Stimulated activated CD8-positive, alpha-beta memory T cell treated with anti-CD3 and anti-CD28 coated beads, Interleukin-7, amount 100 ng/mL, for 1 hour (primary cell): ENCODE measurements around the gene CENPQ.

Experiments used
- DNase-seq, 2 donors: peaks; one replicate each; pipeline ENCODE4 v3.0.0-alpha.2; 2020; ENCODE audit warnings: low read depth in 2 of 2

The CENPQ gene

GRCh38 chr6:49504666-49505065 lies 41.5 kb downstream of the CENPQ start:
- DNase-seq: no peak

- DNase-seq: no peak
Measured at GRCh38 chr6:49506569-49507111, 43.5 kb downstream of the CENPQ start.

DNA sequence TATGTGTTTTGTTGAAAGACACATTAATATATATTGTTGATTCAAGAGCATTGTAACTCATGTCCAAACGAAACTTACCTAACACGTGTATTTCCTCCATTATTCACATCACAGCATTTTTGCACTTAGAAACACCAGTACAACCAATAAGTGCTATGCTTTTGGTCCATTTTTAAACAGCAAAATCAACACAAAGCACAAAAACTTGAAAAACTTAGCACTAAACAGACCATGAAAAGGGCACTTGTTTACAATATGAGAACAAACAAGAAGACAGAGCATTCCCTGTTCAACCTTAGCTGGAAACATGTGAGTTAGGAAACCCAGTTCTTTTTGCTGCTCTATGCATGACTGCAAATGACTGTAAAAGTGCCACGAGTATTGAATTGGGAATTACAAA lies 46.2 kb downstream of the CENPQ start:
- no peak for DNase-seq

DNA sequence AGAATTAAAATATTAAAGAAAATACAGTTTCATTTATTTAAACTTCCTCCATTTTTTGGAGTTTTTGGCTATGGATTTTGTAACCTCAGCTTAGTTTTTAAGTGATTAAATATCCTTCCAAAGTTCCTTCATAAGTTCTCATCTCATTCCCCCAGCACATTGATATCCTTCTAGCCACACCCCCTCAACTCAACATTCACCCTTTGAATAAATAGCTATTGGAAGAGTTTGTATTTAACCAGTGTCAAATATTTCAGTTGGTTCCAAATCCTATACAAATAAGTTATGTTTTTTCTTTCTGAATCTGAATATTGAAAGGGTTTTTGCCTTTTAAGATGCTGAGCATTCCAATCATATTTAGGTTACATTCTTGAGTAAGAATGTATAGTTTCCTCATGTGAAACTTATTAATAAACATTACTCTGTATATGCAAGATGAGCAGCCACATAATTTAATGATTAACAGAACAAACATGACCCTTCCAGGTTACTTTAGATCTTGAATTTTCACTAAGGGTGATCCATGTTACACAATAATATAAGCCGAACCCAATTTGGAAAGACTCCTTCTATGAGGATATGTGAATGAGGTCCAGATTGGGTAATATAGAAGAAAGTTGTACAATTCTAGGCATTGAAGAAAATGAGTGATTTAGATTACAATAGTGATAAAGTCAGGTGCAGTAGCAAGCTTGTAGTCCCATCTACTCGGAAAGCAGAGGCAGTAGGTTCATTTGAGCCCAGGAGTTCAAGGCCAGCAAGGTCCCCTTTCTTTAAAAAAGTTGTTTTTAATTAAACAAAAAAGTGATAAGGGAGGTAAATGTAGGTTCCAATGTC lies 50.2 kb downstream of the CENPQ start:
- DNase-seq: no peak

GRCh38 chr6:49514571-49515484 lies 51.7 kb downstream of the CENPQ start:
- DNase-seq: no peak

- DNase-seq: no peak
Measured at GRCh38 chr6:49515485-49516146, 52.4 kb downstream of the CENPQ start.

GRCh38 chr6:49516147-49516505 lies 53.0 kb downstream of the CENPQ start:
- no peak for DNase-seq

DNA sequence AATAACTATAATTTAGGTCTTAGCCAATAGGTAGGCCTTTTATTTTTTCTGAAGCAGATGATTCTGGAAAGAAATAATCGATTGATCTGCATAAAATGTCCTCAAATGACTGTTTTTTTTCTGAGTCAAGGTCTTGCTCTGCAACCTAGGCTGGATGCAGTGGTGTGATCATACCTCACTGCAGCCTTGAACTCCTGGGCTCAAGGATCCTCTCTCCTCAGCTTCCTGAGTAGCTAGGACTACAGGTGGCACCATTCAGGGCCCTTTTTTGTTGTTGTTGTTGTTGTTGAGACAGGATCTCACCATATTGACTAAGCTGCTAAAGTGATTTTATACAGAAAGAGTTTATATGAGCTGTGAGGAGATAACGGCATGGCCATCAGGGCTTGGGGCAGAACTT lies 54.7 kb downstream of the CENPQ start:
- no peak for DNase-seq

- no peak for DNase-seq
Measured at GRCh38 chr6:49519660-49520059, 56.5 kb downstream of the CENPQ start.

GRCh38 chr6:49522710-49523593 lies 59.8 kb downstream of the CENPQ start:
- DNase-seq: no peak

GRCh38 chr6:49523901-49524300 lies 60.7 kb downstream of the CENPQ start:
- no peak for DNase-seq

GRCh38 chr6:49524541-49524940 lies 61.4 kb downstream of the CENPQ start:
- DNase-seq: no peak

GRCh38 chr6:49526598-49526997 lies 63.4 kb downstream of the CENPQ start:
- DNase-seq: no peak

- DNase-seq: no peak
Measured at GRCh38 chr6:49527320-49527719, 64.2 kb downstream of the CENPQ start.

GRCh38 chr6:49528571-49528970 lies 65.4 kb downstream of the CENPQ start:
- no peak for DNase-seq

DNA sequence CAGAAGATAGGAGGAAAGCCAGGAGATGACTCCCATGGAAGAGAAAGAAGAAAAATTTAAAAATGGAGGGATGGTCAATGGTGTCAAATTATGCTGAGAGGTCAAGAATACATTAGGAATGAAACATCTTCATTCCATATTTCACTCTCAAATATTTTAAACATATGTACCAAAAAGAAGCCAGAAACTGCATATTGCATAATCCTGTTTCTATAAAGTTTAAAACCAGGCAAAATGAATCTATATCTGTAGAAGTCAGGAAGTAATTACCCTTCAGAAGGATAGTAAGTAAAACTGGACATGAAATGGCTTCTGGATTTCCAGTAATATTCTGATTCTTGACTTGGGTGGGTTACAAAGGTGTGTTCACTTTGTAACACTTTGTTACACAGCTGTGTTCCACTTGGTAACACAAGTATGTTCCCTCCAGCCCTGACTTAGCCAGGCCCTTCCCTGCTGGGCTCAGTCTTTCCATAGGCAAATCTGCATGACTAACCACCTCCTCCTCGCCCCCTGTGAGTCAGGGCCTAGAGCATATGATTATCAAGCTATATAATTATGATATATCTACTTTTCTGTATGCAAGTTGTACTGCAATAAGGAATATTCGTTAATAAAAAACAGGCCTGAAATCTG lies 67.1 kb downstream of the CENPQ start:
- no peak for DNase-seq

DNA sequence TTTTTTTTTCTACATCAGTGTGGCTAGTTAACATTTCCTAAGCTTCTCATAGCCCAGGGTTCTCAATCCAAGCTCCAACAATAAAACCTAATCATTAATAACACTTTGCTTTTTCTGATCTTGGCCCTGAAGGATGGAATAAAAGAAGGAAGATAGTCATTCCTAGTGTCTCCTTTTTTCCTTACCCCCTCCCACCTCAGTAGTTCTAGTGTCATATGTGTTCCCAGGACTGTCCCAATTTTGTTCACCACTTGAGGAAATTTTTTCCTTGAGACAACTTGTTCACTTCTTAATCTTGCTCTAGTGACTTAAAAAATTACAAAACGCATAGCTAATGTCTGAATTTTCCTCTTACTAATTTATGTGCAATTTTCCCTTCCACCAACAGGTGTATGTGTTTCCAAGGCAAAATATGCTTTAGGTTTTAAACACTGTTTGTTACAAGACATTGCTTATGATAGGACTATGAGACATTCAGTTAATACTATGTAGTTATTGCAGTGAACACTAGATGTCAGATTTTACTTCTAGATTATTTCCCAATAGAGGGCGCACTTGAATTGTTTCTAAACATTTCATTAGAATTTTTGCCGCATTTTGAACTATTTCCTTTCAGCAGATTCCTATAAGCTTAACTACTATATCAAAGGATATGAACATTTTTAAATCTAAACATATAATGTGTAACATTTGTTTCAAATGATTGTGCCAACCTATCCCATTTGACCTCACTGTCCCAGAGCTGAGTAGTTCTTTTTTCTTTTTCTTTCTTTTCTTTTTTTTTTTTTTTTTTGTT lies 68.8 kb downstream of the CENPQ start:
- no peak for DNase-seq

DNA sequence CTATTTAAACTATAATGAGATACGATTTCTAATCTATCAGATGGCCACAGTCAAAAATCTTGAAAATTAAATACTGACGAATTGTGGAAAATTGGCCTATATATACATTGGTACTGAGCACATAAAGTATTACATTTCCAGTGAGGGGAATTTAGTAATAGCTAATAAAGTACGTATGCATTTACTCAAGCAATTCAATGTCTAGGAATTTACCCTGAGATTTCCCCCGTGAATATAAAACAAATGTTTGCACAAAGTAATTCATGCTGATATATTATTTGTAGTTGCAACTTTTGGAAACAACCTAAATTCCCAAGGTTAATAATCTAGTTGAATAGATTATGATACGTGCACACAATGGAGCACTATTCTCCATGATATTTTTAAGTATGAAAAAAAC lies 72.6 kb downstream of the CENPQ start:
- DNase-seq: no peak

DNA sequence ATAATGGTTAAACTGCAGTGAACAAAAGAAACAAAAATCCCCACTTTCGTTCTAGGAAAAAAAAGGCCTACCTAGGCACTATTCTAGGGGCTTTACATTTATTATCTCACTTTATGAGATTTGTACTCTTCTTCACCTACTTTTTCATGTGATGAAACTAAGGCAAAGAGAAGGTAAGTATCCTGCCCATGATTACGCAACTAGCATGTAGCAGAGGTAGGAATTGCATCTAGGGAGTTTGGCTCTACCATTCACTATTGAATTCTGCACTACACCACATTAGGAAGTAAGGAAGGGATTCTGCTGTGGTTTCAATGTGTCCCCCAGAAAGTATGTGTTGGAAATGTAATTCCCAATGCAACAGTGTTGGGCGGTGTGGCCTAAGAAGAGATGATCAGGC lies 75.9 kb downstream of the CENPQ start:
- DNase-seq: no peak

GRCh38 chr6:49540614-49541013 lies 77.4 kb downstream of the CENPQ start:
- DNase-seq: no peak
